Measurements from ENCODE around the gene ARFRP1.

ARFRP1 gene

DNA sequence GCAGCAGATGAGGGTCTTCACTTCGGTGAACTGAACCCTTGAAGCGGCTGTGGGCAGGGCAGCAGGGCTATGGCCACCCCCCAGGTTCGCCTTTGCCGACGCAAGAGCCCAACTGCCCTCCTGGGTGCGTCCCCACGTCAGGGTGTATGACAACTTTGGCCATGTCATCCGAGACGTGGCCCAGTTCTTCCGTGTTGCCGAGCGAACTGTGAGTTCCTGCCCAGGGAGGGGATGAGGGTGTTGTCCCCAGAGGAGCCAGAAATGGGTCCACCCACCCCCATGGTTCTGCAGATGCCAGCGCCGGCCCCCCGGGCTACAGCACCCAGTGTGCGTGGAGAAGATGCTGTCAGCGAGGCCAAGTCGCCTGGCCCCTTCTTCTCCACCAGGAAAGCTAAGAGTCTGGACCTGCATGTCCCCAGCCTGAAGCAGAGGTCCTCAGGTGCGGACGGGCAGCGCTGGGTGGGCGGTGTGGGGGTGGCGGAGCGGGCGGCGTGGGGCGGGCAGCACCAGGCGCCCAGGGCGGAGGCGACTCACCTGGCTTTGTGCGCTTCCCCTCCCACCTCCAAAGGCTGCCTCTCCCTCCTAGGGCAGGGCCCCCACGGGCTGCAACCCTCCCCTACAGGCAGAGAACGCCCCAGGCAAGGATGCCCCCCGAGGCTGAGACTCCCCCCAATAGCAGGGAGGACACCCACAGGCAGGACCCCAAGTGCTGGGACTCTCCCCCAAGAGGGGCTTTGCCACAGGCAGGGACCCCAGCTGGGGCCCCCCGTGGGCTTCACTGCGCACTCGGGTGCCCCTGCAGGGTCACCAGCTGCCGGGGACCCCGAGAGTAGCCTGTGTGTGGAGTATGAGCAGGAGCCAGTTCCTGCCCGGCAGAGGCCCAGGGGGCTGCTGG is 17.5 kb downstream of the ARFRP1 start:
- no peak for DNase-seq

DNA sequence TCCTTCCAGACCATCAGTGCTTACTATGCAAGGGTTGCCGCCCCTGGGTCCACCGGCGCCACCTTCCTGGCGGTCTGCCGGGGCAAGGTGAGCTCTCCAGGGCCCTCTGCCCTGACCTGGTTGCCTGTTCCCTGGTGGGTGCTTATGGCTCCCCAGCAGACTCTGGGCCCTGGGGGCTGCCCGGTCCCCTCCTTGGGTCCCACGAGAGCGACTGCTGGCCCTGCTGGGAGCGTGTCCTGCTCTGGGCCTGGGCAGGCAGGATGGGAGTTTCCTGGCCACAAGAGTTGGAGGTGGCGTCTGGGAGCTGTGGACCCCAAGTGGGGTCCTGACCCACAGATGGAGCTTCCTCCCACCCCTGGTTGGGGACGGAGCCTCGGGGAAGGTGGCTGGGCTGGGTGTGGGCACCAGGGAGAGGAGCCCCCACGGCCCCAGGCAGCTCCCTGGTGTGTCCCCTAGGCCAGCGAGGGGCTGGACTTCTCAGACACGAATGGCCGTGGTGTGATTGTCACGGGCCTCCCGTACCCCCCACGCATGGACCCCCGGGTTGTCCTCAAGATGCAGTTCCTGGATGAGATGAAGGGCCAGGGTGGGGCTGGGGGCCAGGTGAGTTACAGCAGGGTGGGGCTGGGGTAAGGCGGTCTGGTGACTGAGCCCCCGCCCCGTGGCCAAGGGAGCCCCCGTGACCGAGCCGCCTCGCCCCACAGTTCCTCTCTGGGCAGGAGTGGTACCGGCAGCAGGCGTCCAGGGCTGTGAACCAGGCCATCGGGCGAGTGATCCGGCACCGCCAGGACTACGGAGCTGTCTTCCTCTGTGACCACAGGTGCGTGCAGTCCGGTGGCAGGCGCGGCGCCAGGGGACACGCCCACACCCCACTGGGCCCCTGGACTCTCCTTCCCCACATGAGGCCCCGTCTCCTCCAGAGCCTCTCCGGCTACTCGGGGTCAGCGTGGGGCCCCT is 18.5 kb downstream of the ARFRP1 start:
- DNase-seq: no peak

DNA sequence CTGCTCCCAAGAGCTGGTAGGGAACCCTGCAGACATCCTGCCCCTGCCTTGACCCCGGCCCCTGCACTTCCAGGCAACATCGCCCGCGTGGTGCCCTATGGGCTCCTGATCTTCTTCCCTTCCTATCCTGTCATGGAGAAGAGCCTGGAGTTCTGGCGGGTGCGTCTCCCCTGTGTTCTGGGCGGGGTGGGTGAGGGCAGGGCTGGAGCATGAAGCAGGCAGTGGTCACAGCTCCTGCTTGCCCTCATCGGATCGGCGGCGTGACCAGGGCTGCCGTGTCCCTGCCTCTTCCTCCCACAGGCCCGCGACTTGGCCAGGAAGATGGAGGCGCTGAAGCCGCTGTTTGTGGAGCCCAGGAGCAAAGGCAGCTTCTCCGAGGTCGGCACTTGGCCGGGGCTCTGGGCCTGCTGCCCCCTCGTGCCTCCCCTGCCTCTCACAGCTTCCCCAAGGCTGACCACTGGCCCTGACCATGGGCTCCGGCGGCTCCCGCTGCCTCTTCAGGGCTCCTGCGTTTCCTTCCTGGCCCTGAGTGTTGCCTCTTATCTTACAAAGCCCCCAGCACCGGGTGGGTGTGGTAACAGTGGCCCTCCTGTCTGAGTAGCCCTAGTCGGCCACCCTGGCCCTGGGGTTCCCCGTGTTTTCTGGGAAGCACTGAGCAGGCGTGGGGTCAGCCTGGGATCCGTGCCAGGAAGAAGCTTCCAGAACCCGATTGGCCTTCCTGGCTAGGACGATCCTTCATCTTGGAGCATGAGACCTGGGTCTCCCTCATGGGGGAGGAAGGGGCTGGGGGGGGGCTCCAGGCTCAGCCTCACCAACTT is 19.3 kb downstream of the ARFRP1 start:
- no peak for DNase-seq

DNA sequence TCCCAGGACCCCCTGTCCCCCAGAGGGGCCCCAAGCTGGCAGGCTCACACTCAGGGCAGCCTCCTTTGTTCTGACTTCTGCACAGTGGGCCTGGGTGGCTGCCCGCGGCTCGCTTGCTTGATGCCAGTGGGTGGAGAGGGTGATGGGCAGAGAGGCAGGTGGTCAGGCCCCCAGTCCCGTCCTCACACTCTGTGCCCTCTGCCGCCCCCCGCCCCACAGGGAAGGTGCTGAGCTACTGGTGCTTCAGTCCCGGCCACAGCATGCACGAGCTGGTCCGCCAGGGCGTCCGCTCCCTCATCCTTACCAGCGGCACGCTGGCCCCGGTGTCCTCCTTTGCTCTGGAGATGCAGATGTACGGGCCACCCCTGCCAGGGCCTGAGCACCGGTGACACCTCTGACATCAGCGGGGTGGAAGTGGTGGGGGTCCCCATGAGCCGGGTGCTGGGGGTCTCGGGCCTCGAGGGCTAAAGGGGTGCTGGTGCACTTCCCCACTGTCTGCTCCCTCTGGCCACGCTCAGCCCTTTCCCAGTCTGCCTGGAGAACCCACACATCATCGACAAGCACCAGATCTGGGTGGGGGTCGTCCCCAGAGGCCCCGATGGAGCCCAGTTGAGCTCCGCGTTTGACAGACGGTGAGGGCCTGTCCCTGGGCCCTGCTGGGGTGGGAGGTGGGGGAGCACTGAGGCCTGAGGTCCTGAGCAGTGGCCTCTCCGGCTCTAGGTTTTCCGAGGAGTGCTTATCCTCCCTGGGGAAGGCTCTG is 20.2 kb downstream of the ARFRP1 start:
- DNase-seq: no peak

DNA sequence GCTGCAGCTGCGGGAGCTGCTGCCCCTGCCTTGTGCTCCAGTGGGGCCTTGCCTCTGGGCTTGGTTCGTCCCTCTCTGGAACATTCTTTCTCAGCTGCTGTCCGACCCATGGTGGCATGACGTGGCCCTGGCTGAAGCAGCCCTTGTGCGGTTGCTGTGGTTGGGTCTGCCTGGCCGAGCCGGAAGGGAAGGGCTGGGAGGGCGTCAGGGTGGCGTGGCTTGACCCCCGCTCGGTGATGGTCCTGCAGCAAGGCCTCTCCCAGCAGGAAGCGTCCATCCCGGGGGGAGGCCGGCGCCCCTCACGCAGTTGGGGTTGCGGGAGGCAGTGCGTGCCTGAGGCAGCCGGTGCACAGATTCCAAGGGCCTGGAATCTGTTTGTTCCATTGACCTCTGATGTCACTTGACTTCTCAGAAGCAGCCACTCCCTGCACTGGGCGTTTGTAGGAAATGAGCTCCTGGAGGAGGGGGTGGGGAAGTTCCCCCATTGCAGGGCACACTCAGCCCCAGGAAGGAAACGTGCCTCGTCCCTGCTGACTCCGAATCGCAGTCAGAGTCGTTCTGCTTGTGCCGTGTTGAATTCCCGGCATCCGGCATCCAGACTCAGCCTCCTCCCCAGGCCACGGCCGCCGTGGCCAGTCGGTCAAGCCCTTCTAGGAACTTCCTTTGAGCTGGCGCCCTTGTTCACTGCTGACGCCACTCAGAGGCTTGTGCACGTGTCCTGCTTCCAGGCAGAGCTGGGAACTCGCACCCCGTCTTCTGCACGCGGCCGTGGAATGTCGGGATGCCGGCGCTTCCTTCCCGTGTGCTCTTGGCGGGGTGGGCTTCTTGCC is 21.1 kb downstream of the ARFRP1 start:
- no peak for DNase-seq

DNA sequence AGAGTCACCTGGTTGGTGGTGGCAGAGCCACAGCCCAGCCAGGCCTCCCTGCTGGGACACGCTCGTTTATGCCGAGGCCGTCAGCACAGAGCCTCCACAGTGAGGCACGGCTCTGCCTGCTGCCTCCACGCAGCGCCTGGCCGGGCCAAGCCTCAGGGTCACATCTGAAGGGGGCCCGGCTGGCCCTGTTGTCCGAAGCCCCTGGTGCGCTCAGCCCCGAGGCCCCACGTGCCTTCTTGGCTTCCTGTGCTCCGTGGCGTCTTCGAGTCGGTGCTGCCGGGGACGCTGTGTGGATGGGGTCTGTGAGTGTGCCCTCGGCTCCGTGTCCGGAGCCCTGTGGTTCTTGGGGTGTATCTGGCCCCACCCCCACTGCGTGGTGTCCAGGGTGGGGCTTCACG is 21.7 kb downstream of the ARFRP1 start:
- DNase-seq: no peak

DNA sequence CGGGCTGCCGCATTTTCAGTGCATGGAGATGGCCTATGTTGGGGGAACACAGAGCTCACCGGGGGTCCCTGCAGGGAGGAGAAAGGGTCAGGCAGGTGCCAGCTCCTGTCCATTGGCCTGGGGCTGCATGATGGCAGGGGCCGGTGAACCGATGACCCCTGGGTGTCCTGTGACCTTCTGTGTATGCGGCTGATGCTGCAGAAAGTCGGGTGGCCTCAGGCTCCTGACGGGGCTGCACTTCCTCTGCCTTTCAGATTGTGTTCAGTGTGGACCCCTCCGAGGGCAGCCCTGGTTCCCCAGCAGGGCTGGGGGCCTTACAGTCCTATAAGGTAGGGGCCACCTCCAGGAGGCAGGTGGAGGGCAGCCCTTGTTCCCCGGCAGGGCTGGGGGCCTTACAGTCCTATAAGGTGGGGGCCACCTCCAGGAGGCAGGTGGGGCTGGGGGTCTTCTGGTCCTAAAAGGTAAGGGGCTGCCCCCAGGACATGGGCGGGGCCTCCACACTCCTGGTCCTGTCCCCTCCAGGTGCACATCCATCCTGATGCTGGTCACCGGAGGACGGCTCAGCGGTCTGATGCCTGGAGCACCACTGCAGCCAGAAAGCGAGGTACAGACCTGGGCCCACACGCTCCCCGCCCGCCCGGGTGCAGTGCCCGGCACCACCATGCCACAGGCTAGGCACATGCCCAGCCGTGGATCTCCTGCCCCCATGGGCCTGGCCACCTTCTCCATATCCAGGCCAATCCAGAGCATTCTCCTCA is 22.3 kb downstream of the ARFRP1 start:
- no peak for DNase-seq

DNA sequence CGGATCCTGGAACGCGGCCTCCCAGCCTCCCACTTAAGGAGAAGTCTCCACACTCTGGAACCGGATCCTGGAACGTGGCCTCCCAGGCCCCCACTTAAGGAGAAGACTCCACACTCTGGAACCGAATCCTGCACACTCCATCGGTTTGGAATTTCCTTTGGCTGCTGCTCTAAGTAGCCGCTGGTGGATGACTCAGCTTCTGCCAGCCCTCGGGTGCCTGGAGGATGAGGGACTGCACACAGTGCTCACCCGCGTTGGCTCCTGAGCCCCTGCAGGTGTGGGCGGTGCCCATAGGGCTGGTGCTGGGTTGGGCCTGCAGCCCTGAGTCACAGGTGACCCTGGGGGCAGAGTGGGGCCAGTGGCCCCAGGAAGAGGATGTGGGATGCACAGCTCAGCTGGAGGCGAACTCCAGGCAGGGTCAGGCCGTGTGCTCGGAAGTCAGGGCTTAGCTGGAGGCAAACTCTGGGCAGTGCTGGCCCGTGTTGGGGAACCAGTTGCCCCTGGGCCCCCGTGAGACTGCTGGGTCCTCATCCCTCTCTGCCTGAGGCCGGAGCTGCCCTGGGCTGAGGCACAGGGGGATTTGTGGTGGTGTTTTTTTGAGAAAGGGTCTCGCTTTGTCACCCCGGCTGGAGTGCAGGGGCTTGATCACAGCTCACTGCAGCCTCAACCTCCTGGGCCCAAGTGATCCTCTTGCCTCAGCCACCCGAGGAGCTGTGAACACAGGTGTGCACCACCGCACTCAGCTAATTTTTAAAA is 25.2 kb downstream of the ARFRP1 start:
- DNase-seq: no peak

DNA sequence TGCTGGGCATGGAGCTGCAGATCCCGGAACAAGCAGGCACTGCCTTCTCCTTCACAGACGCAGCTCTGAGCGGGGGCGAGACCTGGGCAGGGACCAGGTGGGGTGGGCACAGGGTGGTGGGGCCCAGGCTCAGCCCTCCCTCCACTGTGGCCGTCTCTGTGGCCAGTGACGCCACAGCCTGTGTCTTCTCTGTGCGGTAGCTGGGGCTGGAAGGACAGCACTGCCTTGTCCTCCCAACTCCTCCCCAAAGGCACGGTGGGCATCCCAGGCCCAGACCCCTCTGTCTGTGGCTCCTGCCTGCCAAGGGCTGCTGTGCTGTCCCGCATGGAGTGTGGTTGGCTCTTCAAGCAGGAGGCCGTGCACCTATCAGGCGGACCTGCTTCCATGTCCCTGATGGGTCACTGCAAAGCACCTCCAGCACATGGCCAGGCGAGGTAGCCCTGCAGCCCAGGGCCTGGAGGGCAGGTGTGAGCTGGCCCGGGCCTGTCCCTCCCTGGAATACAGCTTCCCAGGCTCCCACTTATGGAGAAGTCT is 26.1 kb downstream of the ARFRP1 start:
- DNase-seq: no peak

DNA sequence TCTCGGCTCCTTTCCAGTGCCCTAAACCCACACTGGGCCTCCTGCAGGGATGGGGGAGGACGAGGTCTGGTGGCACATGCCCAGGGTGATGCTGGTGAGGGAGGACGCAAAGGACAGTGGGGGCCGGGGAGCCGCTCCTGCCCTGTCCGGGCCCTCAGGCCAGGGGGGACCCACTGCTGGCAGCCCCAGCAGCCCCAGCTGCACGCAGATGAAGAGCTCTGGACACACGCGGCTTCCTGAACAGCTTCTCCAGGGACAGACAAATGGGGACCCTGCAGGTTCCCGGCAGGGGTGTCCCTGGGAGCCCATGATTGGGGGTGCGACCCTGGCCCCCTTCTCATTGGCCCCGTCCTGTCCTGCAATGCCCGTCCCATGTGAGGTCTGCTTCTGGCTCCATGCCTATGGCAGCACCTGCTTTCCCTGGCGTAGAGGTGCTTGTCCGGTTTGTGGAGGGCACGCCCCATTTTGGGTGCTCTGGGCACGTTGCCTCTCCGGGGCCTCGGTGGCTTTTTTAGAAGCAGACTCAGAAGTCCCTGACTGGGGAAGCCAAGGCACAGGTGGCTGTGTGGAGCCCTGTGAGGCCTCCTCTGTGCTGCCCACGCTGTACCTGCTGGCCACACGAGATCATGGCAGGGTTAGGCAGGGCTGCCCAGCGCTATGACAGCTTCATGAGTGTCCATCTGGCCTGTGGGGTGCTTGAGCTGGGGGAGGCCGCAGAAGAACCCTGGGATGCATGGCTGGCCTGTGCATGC is 26.7 kb downstream of the ARFRP1 start:
- DNase-seq: no peak

DNA sequence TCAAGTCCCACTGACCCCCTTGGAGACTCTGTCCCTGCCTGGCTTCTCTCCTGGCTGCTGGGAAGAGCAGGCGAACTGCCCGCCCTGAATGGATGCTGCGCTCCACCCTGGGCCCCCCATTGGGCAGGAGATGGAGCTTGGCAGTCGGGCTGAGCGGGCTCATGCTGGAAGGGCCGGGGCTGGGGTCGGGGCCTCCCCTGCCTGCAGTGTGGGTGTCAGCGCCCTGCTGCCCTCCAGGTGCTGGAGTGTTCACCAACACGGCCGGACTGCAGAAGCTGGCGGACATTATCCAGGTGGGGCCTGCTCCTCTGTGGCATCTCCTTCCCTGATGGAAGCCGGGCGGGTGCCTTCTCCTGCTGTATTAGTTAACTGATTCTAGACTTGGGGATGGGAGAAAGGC is 27.3 kb downstream of the ARFRP1 start:
- no peak for DNase-seq

DNA sequence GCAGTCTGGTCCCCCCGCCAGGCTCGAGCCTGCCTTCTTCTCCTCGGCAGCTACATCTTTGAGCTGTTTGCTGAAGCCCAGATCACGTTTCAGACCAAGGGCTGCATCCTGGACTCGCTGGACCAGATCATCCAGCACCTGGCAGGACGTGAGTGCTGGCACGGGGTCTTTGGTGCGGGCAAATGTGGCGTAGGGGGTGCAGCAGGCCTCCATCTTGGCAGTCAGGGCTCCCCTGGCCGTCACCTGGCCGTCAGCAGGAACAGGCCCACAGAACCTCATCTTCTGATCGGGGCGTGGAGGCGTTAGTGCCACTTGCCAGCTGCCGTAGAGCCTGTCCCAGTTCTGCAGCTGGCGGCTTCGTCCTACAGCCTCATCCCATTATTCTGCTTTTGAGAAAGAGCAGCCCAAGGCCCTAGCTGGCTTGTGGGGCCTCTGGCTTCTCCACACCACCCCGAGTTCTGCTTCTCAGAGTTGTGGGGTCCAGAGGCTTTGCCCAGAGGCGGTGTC is 27.9 kb downstream of the ARFRP1 start:
- no peak for DNase-seq

DNA sequence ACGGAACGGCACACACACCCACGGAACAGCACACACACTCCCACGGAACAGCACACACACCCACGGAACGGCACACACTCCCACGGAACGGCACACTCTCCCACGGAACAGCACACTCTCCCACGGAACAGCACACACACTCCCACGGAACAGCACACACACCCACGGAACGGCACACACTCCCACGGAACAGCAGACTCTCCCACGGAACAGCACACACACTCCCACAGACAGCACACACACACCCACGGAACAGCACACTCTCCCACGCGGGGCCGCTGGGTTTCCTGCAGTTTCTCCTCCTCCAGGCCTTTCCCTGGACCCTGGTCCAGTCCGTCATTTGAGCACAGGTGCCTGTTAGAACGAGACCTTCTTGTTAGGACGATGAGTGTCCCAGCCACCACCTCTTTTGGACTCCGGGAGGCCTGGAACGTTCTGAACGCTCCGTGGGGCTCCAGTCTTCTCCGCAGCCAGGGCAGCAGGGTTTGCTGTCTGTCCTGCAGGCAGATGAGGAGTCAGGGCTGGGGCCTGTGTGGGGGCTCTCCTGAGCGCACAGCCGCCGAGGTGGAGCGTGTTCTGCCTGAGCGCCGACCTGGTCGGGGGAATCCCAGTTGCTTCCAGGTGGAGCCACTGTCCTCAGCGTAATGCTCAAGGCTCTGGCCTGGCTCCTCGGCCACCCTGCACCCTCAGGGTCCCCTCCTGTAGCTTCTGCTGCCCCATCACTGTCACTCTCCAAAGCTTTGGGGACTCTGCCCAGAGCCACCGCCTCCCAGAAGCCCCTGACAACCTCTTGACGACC is 28.9 kb downstream of the ARFRP1 start:
- DNase-seq: no peak

DNA sequence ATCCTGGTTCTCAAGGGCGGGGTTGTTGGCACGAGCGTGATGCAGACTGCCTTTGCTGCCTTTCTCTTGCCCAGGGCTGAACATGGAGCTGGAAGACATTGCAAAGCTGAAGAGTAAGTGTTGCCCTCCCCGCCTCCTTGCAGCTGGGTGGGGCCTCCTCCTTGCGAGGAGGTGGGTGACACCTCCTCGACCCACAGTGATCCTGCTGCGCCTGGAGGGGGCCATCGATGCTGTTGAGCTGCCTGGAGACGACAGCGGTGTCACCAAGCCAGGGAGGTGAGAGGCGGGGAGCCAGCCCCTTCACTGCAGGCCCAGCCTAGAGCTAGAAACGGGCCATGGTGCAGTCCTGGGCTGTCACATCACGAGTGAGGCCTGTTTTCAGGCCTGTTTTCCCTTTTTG is 29.7 kb downstream of the ARFRP1 start:
- no peak for DNase-seq

DNA sequence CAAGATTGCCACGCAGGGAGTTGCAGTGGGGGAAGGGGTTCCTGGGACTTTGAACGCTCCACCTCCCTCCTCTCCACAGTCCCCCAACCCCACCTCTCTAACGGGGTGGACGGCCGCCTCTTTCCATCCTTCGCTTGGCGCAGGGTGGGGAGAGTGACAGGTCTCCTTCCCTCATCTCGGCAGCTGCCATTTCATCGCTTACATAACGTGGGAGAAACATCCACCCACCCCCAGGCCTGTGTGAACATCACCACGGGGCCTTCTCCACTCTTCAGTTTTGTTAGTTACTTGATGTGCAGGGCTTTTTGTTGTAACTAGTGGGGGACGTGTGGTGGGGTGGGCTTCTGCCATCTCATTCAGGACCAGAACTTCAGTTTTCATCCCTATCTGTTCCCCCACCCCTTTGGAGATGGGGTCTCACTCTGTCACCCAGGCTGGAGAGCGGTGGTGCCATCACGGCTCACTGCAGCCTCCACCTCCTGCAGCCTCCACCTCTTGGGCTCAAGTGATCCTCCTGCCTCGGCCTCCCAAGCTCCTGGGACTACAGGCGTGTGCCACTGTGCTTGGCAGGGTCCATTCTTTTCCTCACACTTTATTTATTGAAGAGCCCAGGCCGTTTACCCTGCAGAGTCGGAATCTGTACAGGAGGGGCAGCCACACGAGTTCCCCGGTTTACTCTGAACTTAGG is 32.0 kb downstream of the ARFRP1 start:
- no peak for DNase-seq

DNA sequence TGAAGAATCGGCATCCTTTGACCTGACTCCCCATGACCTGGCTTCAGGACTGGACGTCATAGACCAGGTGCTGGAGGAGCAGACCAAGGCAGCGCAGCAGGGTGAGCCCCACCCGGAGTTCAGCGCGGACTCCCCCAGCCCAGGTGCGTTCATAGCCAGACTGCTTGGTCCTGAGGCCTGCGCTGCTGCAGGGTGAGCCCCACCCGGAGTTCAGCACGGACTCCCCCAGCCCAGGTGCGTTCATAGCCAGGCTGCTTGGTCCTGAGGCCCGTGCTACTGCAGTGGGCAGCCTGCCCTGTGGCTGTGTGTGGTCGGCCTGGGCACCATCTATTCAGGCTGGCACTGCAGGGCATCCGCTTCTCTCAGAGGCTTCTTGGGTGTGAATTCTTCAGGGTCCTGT is 33.8 kb downstream of the ARFRP1 start:
- no peak for DNase-seq

DNA sequence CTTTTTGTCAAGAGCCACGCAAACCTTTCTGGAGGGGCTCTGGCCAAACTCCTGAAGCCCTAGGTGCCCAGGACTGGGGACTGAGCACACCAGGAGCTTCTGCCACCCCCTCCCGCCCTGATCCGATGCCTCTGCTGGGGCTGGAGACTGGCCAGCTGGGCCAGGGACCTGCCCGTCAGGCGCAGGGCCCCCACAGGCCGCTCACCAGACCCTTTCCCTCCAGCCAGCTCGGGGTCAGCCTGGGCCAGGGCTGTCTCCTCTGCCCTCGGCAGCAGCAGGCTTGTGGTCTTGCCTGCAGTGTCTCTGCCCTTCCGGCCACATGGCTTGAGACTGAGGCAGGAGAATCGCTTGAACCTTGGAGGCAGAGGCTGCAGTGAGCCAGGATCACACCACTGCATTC is 35.1 kb downstream of the ARFRP1 start:
- DNase-seq: no peak
